Cortex of kidney (tissue), 1 donor: Measurements from ENCODE around the gene GPR83.
"Not testable (repeated sequence)": the region's sequence is repeated elsewhere in the genome, so short reads cannot be mapped to it uniquely, and the experiment has no call there.

Experiments
- DNase-seq: peaks from one replicate; lab custom pipeline; 2025; lab: John Stamatoyannopoulos, UW

Gene GPR83

GRCh38 chr11:94370576-94370975 is 30.6 kb downstream of the GPR83 start:
- DNase-seq, result not testable (repeated sequence)

GRCh38 chr11:94350850-94351563 is 50.2 kb downstream of the GPR83 start:
- DNase-seq, result not testable (repeated sequence)

- DNase-seq, result not testable (repeated sequence)
These were observed 54.9 kb downstream of the GPR83 start for GRCh38 chr11:94346311-94346710.

GRCh38 chr11:94343495-94343894 is 57.7 kb downstream of the GPR83 start:
- no peak for DNase-seq

GRCh38 chr11:94342250-94342649 is 59.0 kb downstream of the GPR83 start:
- DNase-seq, result no peak

GRCh38 chr11:94338651-94339050 is 62.6 kb downstream of the GPR83 start:
- no peak for DNase-seq

GRCh38 chr11:94336033-94336432 is 65.2 kb downstream of the GPR83 start:
- no peak for DNase-seq

- no peak for DNase-seq
These were observed 68.4 kb downstream of the GPR83 start for GRCh38 chr11:94332814-94333213.

- DNase-seq, result no peak
These were observed 70.4 kb downstream of the GPR83 start for GRCh38 chr11:94330789-94331188.

- DNase-seq, result no peak
These were observed 71.7 kb downstream of the GPR83 start for GRCh38 chr11:94329501-94329900.

- no peak for DNase-seq
These were observed 72.6 kb downstream of the GPR83 start for GRCh38 chr11:94328587-94329080.
